ENCODE data around the gene SH3RF3.

SH3RF3 gene

GRCh38 chr2:109457794-109458193 is 328.8 kb downstream of the SH3RF3 start:
- no peaks in the 10 kb centered on the region for H3K36me3 ChIP-seq (ENCODE audit: control insufficient read depth, insufficient read depth, low read length)
- no peaks in the 10 kb centered on the region for H3K27me3 ChIP-seq (replicated peaks; ENCODE audit: control insufficient read depth, insufficient read depth, low read length)
- TF ChIP-seq CTCF (IDR thresholded peaks at IDR 0.05; ENCODE audit: insufficient read depth, low read length, poor library complexity, severe bottlenecking) = no peak
- no peak overlapping the region for H3K4me3 ChIP-seq (replicated peaks; ENCODE audit: low read depth, low read length)
- no peak for DNase-seq (ENCODE audit: extremely low read depth, insufficient read length)

- no peak for TF ChIP-seq CTCF (IDR thresholded peaks at IDR 0.05; ENCODE audit: insufficient read depth, low read length, poor library complexity, severe bottlenecking)
- Histone ChIP-seq H3K27me3 (replicated peaks; ENCODE audit: control insufficient read depth, insufficient read depth, low read length) (no peaks in the 10 kb centered on the region), H3K36me3 (ENCODE audit: control insufficient read depth, insufficient read depth, low read length) (no peaks in the 10 kb centered on the region), H3K4me3 (replicated peaks; ENCODE audit: low read depth, low read length) (no peak overlapping the region)
- no peak for DNase-seq (ENCODE audit: extremely low read depth, insufficient read length)
Observed at GRCh38 chr2:109458512-109458911, 329.5 kb downstream of the SH3RF3 start.

- H3K36me3 ChIP-seq (ENCODE audit: control insufficient read depth, insufficient read depth, low read length) = no peaks in the 10 kb centered on the region
- no peak for TF ChIP-seq CTCF (IDR thresholded peaks at IDR 0.05; ENCODE audit: insufficient read depth, low read length, poor library complexity, severe bottlenecking)
Observed at GRCh38 chr2:109459485-109459884, 330.5 kb downstream of the SH3RF3 start.

GRCh38 chr2:109460553-109461324 is 331.7 kb downstream of the SH3RF3 start:
- Histone ChIP-seq H3K36me3 (ENCODE audit: control insufficient read depth, insufficient read depth, low read length) (no peaks in the 10 kb centered on the region), H3K4me3 (replicated peaks; ENCODE audit: low read depth, low read length) (no peak overlapping the region), H3K27me3 (replicated peaks; ENCODE audit: control insufficient read depth, insufficient read depth, low read length) (no peaks in the 10 kb centered on the region)
- TF ChIP-seq CTCF (IDR thresholded peaks at IDR 0.05; ENCODE audit: insufficient read depth, low read length, poor library complexity, severe bottlenecking) = no peak
- DNase-seq (ENCODE audit: extremely low read depth, insufficient read length) = no peak

More at GRCh38 chr2:109459485-109459884, 330.5 kb downstream of the SH3RF3 start:
- no peak for DNase-seq (ENCODE audit: extremely low read depth, insufficient read length)
- H3K27me3 ChIP-seq (replicated peaks; ENCODE audit: control insufficient read depth, insufficient read depth, low read length) = no peaks in the 10 kb centered on the region
- H3K4me3 ChIP-seq (replicated peaks; ENCODE audit: low read depth, low read length) = no peak overlapping the region

- Histone ChIP-seq H3K4me3 (replicated peaks; ENCODE audit: low read depth, low read length) (no peak overlapping the region), H3K27me3 (replicated peaks; ENCODE audit: control insufficient read depth, insufficient read depth, low read length) (no peaks in the 10 kb centered on the region), H3K36me3 (ENCODE audit: control insufficient read depth, insufficient read depth, low read length) (no peaks in the 10 kb centered on the region)
- no peak for TF ChIP-seq CTCF (IDR thresholded peaks at IDR 0.05; ENCODE audit: insufficient read depth, low read length, poor library complexity, severe bottlenecking)
- no peak for DNase-seq (ENCODE audit: extremely low read depth, insufficient read length)
Observed at GRCh38 chr2:109463236-109463635, 334.2 kb downstream of the SH3RF3 start.
